ENCODE measurements around the gene D2HGDH.
"Not testable (repeated sequence)": the region's sequence is repeated elsewhere in the genome, so short reads cannot be mapped to it uniquely, and the experiment has no call there.

Gene D2HGDH

DNA sequence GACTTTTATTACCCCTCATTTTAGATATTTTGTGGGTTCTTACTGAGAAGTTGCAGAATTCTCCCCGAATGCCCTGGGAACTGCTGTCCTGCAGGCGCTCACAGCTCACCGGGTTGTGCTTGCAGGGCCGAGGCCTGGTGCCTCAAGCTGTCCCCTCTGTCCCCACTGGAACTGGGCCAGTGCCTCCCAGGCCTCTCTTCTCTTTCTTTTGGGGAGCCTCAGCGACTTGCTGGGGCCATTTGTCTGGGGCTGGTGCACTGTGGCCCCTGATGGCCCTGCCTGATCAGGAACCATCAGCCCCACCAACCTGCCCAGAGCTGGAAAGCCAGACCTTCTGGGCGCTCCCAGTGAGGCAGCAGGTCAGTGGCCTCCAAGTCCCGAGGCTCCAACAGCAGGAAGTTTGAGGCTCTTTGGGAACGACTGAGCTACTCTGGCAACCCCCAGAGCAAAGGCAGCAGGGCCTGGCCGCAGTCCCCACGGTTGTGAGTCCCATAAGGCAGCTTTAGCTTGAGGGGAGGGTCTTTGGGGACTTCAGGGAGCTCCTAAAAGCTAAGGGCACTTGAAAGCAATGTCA, 59.9 kb downstream of the D2HGDH start:
- no peak for DNase-seq (ENCODE audit: low spot score)

GRCh38 chr2:241795021-241795999, 60.9 kb downstream of the D2HGDH start:
- DNase-seq (ENCODE audit: low spot score), result no peak

DNA sequence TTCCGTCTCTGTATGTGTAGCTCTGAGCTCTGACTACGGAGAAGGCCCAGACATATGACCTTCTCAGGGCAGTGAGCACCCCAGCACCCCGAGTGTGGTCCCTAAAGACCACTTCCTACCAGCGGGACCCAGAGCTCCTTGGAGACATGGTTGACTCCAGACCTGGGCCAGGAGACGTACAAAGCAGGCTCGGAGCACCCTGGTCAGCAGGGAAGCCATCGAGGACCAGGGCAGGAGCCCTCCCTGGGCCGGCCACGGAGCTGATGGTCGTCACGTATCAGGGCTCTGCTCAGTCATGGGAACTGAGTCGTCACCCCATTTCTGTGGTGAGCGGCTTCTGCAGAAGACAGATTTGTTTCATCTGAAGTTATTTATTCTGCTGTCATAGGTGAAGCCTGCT, 61.8 kb downstream of the D2HGDH start:
- DNase-seq (ENCODE audit: low spot score), result no peak

DNA sequence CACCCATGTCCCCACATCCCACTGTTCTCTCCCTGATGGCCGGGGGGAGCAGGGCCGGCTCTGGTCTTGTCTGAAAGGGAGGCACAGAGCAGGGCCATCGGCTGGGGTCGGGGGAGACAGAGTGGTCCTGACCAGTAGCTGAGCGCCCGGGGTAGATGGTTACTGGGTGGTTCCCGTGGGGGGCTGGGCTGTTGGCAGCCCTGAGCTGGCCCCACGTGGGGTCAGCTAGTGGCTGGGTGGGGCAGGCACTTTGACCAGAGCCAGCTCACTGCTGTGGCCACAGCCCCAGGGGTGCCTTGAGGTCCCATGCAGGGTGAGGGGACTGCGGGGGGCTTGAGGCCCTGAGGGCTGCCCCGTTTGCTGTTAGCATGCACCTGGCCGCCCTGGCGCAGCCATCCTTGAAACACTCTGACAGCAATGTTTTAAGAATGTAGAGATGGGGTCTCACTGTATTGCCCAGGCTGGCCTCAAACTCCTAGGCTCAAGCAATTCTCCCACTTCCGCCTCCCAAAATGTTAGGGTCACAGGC, 62.2 kb downstream of the D2HGDH start:
- DNase-seq (ENCODE audit: low spot score), result no peak

GRCh38 chr2:241797441-241798080, 63.1 kb downstream of the D2HGDH start:
- peak; percentile 15 for DNase-seq (ENCODE audit: low spot score)

DNA sequence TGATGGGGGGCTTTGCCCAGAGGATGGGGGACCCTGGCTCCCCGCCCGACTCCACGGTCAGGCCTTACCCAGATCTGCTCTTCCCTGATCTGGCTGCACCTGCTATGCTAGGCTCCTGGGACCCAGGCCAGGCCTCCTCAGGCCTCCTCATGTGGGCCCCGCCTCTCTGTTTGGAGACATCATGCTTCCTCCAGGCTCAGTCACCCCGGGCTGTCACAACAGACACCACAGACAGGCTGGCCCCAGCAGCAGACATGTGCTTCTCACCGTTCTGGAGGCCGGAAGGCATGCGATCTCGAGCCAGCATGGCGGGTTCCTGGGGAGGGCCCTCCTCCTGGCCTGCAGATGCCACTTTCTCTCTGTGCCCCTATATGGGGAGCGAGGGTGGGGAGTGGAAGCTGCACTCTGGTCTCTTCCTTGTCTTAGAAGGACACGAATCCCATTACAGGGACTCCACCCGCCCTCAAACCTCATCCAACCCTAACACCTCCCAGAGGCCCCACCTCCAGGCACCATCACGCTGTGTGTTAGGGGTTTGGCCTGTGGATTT, 63.7 kb downstream of the D2HGDH start:
- peak; percentile 11 for DNase-seq (ENCODE audit: low spot score)

DNA sequence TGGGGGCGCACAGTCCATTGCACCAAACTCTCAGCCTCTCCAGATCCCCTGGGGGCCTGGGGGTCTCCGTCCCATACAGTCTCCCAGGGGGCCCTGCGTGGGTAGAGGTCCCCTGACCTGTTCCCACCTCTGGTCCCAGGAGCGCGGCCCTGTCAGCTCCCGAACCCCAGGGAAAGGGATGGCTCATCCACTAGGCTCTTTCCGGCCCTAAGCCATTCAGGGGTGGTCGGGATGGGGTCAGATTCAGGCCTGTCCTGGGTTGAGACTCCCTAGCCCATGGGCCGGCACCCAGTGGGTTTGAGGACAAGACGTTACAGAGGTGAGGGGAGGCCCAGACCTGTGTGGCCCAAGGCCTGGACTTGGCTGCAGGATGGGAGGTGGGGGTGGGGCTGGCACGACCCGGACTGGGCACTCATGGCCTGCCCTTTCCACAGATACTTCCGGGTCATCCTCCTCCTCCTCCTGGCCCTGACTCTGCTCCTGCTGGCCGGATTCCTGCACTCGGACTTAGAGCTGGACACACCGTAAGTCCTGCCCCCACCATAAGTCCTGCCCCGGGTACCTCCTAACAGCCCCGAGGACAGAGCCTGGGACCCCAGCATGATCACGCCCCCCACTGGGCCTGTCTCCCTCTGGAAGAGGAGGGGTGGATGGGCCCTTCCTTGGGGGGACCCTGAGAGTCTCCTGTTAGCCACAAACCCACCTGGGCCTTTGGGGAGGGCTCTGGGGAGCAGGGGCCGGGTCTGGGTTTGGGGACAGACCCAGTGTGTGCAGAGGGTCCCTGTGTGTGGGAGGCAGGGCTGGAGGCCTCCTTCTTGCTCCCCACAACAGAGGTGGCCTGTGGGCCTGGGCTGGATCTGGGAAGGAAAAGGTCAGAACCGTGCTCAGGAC, 64.4 kb downstream of the D2HGDH start:
- DNase-seq (ENCODE audit: low spot score), result peak; percentile 6

- DNase-seq (ENCODE audit: low spot score), result peak; percentile 5
These were observed 65.2 kb downstream of the D2HGDH start for GRCh38 chr2:241799522-241800197.

GRCh38 chr2:241800198-241800903, 65.9 kb downstream of the D2HGDH start:
- not testable (repeated sequence) for DNase-seq (ENCODE audit: low spot score)

DNA sequence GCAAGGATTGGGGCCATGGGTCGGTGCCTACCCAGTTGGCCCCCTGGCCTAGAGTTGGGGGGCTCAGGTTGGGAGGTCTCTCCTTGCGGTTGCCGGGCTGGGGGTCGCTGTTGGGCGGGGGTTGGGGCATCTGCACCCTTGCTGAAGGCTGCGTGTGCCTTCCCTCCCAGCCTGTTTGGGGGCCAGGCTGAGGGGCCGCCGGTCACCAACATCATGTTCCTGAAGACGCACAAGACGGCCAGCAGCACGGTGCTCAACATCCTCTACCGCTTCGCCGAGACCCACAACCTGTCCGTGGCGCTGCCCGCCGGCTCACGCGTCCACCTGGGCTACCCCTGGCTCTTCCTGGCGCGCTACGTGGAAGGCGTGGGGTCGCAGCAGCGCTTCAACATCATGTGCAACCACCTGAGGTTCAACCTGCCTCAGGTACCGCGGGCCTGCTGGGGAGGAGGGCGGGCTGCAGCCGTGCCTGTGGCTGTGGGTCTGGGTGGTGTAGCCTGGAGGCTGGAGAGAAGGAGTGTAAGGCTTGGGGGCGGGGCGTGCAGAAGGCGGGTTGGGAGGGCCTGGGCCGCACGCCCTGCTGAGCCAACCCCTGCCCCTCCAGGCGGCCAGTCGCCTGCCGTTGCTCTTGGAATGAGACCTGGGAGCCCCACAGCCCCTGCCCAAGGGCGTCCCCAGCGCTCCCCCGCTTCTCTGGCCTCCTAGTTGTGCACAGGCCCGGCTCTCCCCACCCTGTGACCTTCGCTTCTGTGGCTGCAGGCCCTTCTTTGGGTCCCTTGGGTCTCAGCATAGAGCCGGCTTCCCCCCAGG, 67.4 kb downstream of the D2HGDH start:
- DNase-seq (ENCODE audit: low spot score), result peak; percentile 8

DNA sequence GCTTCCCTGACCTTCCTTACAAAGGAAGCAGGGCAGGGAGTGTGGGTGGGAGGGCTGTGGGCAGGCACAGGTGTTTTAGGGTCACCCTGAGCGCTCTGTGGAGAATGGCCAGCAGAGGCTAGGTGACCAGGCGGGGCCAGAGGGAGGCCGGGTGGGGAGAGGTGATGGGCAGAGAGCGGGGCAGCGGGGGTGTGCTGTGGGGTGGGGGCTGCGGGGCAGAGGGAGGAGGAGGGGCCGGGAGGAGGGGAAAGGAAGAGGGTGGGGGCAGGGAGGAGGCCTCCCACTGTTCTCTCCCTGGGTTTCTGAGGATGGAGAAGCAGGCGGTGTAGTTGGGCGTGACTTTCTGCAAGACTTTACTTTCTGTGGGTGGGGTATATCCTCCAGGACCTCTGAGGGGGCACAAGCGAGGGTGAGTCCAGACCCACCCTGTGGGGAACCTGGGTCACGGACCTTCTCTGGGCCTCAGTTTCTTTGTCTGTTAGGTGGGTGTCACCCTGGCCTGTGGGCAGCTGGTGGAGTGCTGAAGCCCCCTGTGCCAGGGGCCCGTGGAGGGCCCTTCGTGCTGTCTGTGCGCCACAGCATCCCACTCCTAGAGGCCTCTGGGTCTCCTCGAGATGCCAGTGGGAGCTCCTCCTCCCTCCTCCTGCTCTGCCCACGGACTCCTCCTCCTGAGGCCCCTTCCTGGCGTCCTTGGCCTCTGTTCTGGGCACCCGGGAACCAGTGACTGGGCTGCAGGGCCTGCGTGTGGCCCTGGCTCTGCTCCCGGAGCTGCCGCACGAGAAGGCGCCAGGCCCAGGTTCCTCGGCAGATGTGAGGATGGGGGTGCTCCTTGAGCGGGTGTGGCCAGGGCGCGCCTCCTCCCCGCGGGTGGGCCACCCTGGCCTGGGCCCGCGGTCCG, 68.2 kb downstream of the D2HGDH start:
- peak; percentile 4 for DNase-seq (ENCODE audit: low spot score)

DNA sequence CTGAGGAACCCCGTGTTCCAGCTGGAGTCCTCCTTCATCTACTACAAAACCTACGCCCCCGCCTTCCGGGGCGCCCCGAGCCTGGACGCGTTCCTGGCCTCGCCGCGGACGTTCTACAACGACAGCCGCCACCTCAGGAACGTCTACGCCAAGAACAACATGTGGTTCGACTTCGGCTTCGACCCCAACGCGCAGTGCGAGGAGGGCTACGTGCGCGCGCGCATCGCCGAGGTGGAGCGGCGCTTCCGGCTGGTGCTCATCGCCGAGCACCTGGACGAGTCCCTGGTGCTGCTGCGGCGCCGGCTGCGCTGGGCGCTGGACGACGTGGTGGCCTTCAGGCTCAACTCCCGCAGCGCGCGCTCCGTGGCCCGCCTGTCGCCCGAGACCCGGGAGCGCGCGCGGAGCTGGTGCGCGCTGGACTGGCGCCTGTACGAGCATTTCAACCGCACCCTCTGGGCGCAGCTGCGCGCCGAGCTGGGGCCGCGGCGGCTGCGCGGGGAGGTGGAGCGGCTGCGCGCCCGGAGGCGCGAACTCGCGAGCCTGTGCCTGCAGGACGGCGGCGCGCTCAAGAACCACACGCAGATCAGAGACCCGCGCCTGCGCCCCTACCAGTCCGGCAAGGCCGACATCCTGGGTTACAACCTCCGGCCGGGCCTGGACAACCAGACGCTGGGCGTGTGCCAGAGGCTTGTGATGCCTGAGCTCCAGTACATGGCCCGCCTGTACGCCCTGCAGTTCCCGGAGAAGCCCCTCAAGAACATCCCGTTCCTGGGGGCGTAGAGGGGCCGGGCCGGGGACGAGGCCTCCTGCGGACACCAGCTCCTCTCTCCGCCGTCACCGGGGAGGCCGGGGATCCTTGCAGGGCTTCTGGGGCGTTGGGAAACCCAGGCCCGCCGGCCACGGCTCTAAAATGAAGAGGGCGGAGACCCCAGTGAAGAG, 69.2 kb downstream of the D2HGDH start:
- DNase-seq (ENCODE audit: low spot score), result peak; percentile 42

GRCh38 chr2:241804326-241805229, 70.1 kb downstream of the D2HGDH start:
- peak; percentile 59 for DNase-seq (ENCODE audit: low spot score)

DNA sequence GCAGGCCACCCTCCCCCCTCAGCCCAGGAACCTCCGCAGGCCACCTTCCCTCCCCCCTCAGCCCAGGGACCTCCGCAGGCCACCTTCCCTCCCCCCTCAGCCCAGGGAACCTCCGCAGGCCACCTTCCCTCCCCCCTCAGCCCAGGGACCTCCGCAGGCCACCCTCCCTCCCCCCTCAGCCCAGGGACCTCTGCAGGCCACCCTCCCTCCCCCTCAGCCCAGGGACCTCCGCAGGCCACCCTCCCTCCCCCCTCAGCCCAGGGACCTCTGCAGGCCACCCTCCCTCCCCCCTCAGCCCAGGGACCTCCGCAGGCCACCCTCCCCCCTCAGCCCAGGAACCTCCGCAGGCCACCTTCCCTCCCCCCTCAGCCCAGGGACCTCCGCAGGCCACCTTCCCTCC, 71.8 kb downstream of the D2HGDH start:
- DNase-seq (ENCODE audit: low spot score), result not testable (repeated sequence)

- peak; percentile 14 for DNase-seq (ENCODE audit: low spot score)
These were observed 73.8 kb downstream of the D2HGDH start for GRCh38 chr2:241808051-241808720.
